Measurements from ENCODE around the gene FMNL1. TPM values are rescaled to one million over a fixed set of nuclear protein-coding genes. Genes with fewer than 3 reads are reported as not detected.

The FMNL1 gene
- 7.5 TPM for total RNA-seq

DNA sequence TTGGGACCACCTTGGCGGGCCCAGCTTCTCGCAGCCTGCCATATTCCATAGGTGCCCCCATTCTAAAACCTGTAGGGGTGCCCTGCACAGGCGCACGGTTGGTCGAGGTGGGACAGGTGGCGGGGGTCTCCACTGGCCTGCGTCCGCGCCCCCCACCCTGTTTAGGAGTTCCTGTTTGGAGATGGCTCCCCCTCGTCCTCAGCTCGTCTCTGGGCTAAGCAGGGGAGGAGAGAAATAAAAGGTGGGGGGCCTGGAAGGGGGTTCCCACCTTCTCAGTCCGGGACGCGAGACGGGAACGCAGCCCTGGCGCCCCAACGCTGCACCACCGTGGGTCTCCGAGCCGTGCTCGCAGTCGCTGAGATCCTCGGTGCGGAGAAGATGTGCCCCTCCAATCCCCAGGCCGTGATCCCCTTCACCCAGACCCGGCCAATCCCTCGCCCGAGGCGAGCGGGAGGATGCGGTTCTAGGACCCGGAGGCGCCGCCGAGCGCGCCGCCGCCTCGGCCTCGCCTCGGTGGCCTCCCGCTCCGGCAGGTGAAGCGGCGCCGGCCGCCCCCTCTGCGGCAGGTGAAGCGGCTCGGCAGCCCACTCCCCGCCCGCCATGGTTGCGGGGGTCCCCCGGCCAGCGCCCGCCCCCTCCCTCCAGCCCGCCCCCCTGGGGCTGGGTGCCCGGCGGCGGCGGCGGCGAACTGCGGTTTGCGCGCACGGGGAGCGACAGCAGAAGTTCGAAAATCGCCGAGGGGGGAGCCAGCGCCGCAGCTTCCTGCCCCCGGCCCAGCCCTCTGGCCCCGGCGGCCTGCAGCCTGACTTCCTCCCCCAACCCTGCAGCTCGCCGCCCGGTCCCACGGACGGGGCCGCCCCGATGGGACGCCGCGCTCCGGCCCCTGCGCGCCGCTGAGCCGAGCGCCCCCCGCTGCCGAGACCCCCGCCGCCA is at the start of gene FMNL1:
Gene FMNL1 (plus strand): TSS at position 805 of the 933 bp plus-strand sequence. CDS start 240 bp downstream, outside the sequence.

GRCh38 chr17:45261577-45262515 is 40.2 kb downstream of the FMNL1 start, which contains the start of gene SPATA32:
Gene SPATA32, minus strand, starts transcription at chr17:45262094. Its CDS starts 78 bp downstream, at chr17:45262016.

Other genes starting within 250 kb of the FMNL1 start
- gene DCAKD, start 170.3 kb upstream of the FMNL1 start, total RNA-seq, result 65.4 TPM
- 91.7 TPM for gene NMT1, start 160.6 kb upstream of the FMNL1 start, total RNA-seq
- 3.8 TPM for gene PLCD3, start 89.4 kb upstream of the FMNL1 start, total RNA-seq
- 3.4 TPM for gene ACBD4, start 86.2 kb upstream of the FMNL1 start, total RNA-seq
- 7.2 TPM for gene HEXIM1, start 73.4 kb upstream of the FMNL1 start, total RNA-seq
- 7.5 TPM for gene HEXIM2, start 60.0 kb upstream of the FMNL1 start, total RNA-seq
- not detected for gene SPATA32, start 40.2 kb downstream of the FMNL1 start, total RNA-seq
- gene MAP3K14, start 95.1 kb downstream of the FMNL1 start, total RNA-seq, result 3.1 TPM
- gene ARHGAP27, start 211.0 kb downstream of the FMNL1 start, total RNA-seq, result 3.8 TPM

Measured in parietal lobe (tissue), 1 donor.